HG02759 (cell line): Measurements from ENCODE around the gene MYBPC1.
"Not testable (repeated sequence)": the region's sequence is repeated elsewhere in the genome, so short reads cannot be mapped to it uniquely, and the experiment has no call there.

Experiments
- ATAC-seq: cut with Tn5 transposase; IDR thresholded peaks from one replicate; pipeline ENCODE4 v1.9.1; 2021; ENCODE audit warnings: mild to moderate bottlenecking, moderate library complexity; ENCODE audit not compliant: unreplicated experiment

Gene MYBPC1, protein sequence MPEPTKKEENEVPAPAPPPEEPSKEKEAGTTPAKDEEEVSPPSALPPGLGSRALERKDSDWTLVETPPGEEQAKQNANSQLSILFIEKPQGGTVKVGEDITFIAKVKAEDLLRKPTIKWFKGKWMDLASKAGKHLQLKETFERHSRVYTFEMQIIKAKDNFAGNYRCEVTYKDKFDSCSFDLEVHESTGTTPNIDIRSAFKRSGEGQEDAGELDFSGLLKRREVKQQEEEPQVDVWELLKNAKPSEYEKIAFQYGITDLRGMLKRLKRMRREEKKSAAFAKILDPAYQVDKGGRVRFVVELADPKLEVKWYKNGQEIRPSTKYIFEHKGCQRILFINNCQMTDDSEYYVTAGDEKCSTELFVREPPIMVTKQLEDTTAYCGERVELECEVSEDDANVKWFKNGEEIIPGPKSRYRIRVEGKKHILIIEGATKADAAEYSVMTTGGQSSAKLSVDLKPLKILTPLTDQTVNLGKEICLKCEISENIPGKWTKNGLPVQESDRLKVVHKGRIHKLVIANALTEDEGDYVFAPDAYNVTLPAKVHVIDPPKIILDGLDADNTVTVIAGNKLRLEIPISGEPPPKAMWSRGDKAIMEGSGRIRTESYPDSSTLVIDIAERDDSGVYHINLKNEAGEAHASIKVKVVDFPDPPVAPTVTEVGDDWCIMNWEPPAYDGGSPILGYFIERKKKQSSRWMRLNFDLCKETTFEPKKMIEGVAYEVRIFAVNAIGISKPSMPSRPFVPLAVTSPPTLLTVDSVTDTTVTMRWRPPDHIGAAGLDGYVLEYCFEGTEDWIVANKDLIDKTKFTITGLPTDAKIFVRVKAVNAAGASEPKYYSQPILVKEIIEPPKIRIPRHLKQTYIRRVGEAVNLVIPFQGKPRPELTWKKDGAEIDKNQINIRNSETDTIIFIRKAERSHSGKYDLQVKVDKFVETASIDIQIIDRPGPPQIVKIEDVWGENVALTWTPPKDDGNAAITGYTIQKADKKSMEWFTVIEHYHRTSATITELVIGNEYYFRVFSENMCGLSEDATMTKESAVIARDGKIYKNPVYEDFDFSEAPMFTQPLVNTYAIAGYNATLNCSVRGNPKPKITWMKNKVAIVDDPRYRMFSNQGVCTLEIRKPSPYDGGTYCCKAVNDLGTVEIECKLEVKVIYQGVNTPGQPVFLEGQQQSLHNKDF

DNA sequence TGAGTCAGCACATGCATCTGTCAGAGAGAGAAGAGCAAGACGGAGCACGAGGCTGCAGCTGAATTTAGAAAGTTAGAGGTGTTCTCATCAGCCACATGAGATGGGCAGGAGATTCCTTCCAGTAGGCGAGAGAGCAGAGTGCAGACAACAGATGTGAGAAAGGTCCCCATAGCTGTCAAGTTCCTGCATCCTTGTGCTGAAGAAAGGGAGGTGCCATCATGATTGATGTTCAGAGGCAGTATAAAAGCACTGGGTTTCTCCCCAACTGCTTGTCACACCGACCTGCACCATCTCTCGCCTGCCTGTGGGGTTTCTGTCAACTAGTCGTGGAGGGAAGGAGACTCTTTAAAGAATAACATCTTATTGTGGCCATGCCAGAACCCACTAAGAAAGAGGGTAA, at the start of gene MYBPC1:
Gene MYBPC1 (plus strand): TSS at position 272 of the 400 bp plus-strand sequence. CDS start 100 bp downstream, at position 372.
- no peak for ATAC-seq

DNA sequence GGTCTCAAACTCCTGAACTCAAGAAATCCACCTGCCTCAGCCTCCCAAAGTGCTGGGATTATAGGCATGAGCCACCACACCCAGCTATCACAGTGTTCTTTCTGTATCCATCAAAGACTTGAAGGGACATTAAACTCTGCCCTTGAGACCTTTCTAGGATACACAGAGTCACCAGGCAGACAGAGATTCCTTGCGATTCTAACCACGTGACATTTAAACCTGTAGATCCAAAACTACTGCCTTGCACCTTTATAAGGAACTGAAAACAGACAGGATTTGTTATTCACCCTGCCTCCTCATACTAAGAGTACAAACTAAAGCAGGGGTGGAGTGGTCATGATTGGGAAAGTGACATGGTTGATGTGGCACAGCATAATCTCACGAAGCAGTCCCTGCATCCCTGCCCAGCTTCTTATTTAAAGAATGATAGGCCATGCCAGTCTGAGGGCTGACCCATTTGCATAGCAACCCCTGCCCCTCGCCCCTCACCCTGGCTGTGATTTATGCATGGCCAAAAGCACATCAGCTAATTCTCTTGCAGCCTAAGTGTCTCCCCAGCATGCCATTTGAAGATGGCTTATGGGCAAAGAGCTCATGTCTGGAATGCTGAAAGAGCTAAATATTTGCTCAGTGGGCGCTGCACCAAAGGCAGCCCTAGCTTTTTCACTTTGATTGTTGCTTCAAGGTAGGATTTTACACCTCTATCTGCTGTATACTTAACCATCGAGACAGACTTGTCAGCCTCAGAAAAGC, 43.2 kb upstream of the MYBPC1 start:
- no peak for ATAC-seq

DNA sequence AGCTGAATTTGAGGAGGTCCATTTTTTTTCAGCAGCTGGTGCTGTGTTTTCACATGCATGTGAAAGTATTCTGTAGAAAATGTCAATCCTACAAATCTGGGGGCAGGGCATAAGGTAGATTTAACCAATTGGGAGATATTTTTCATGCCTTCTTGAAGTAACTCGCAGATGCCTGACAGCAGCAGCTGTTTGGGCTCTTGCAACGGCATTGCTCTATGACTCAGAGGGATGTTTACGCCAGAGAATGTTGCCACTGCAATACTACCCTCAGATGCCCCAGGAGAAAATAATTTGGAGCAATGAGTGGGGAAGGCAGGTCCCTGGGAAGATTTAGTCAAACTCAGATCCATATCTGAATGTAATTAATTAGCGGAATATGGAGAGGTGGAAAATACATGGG, 42.5 kb upstream of the MYBPC1 start:
- ATAC-seq, result no peak

DNA sequence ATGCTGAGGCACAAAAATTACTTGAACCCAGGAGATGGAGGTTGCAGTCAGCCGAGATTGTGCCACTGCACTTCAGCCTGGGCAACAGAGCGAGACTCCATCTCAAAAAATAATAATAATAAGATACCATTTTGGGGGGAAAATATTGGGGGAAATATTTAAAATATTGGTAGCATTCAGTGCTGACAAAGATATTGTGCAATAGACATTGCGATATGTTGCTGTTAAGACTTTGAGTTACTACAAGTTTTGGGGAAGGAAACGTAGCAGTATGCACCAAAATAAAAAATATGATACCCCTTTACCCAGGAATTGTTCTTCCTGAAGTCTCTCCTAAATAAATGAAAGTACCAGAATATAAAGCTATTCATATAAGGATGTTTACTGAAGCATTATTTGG, 37.7 kb upstream of the MYBPC1 start:
- no peak for ATAC-seq

DNA sequence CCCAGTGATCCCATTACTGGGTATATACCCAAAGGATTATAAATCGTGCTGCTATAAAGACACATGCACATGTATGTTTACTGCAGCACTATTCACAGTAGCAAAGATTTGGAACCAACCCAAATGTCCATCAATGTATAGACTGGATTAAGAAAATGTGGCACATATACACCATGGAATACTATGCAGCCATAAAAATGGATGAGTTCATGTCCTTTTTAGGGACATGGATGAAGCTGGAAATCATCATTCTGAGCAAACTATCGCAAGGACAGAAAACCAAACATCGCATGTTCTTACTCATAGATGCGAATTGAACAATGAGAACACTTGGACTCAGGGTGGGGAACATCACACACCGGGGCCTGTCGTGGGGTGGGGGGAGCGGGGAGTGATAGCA, 36.0 kb upstream of the MYBPC1 start:
- not testable (repeated sequence) for ATAC-seq

DNA sequence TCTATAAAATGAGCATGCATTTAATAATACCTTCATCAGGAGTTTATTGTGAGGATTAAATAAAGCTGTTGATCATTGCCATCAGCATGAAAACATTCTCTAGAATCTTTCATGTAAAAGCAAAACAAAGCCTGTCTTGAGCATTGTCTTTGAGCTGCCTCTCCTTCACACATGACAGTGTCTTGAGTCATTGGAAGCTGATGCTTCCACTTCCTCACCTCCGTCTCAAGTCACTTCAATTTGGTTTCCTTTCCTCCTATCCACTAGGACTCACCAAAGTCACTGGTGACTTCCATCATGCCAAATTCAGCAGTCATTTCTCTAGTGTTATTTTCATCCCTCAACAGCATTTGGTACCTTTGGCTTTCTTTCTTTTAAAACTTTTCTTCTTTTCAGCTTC, 31.6 kb upstream of the MYBPC1 start:
- ATAC-seq, result no peak

DNA sequence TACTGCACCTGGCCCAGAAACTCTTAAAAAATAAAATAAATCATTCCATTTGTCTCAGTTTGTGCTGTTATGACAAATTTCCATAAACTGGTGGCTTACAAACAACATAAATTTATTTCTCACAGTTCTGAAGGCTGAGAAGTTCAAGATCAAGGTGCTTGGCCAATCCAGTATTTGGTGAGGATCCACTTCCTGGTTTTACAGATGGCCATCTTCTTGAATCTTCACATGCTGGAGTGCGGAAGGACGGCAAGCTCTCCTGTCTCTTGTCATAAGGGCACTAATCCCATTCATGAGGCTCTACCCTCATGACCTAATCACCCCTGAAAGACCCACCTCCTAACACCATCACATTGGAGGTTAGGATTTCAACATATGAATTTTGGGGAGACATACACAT, 29.9 kb upstream of the MYBPC1 start:
- ATAC-seq, result no peak

DNA sequence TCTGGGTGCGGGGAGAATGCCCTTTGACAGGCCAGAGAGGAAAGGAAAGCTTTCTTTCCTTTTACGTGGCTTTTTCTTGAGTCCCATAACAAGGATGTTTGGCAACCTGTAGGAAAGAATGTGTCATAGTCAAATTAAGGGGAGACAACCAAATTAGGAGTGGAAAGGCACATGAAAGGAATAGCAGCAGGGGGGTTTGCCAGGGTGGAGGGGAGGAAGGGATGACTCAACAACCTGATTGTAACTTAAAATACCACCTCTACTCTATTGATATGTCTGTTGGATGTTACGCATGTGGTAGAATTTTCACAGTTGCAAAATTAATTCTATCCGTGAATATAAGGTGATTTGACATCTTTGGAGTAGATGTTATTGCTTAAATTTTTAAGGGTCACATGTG, 28.5 kb upstream of the MYBPC1 start:
- ATAC-seq, result no peak

DNA sequence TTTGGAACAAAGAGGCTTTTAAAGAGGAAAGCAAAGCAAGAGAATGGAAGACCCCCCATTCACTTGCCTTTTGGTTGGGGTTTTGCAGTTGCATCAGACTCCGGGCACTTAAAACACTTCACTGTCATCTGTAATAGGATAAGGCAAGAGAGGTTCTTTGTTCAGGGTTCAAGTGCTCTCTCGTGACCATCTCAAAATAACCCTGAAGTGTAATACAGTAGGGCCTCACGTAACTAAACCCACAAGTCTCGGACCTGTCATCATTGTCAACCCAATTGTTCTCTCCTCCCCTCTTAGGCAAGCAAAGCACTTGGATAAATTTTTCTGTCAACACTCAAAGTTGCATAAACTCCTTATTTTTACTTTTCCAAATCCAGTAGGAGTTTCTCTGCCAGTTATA, 26.9 kb upstream of the MYBPC1 start:
- ATAC-seq, result no peak

DNA sequence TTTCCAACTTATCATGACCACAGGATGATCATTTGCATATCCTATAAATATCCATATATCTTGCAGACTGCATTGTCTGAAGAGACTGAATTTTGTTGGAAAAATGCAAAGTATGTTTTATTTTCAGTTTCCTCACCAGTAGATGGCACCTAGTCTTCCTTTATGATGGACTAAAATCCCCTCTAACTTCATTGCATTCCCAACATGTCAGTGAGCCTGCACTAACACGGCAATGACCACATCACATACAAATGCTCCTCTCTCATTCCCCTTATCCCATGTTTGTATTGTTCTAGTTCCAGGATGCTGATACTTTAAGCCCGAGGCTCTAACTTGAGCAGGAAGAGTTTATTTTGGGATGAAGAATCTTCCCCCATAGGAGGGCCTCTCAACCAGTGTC, 24.7 kb upstream of the MYBPC1 start:
- ATAC-seq, result no peak

DNA sequence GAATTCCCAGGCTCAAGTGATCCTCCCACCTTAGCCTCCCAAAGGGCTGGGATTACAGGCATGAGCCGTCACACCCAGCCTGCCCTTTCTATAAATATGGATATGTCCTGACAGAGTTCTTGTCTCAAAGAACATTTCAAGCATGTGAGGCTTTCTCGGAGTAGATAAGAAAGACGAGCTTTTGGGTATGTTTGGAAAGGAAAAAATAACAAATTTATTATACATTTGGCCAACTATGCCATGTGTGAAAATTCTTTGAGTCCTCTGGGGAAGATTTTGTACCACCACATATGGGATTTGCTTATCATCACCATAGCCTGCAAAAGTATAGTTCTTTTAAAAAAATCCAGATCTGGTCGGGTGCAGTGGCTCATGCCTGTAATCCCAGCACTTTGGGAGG, 23.7 kb upstream of the MYBPC1 start:
- no peak for ATAC-seq

DNA sequence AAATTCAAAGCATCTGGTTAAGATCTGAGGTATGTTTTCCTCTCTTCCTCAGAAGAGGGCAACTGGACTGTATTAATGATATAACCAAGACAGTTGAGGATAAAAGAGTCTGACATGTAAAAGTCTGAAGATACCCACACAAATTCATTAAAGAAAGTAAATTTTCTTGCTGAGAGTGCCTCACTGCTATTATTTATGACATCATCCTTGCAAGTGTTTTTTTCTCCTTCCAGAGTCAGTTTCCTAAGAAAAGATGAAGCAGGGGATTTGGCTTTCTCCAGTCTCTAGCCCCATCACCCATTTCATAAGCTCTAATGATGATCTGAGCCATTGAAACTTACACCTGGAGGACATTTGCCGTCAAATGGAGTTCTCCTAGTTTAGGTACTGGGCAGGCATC, 21.0 kb upstream of the MYBPC1 start:
- ATAC-seq, result no peak

DNA sequence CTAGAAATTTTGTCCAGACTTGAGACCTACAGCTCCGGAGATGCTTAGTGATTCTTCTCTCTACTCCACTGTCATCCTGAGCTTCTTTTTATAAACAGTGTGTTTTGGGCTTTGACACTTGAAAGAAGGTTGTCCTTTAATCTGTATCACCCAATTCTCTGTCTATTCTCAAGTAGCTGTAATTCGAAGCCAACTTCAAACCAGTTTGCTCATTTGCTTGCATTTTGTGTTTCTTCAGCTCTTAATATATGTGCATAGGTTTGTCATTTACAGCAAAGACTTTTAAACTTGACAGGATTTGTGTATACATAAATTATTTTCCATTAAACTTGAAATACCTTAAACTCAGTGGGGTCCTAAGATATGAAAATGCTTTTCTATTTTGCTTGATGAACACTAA, 16.4 kb upstream of the MYBPC1 start:
- no peak for ATAC-seq

DNA sequence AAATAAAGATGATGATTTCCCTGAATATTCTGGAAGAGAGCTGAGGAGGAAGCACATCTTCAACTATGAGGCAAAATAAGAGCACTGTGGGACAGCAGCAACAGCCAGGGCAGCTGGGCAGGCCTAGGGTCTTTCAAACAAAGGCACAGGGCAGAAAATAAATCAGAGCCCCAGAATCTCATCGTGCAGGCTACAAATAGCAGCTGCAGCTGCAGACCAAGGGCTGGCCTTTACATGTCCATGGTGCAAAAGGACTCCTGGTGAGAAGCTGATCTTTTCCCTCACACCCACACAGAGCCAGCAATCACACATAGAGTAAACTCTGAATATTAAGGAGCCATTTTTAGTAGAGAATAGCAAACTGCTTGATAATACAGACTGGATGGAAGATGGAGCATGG, 13.6 kb upstream of the MYBPC1 start:
- no peak for ATAC-seq

DNA sequence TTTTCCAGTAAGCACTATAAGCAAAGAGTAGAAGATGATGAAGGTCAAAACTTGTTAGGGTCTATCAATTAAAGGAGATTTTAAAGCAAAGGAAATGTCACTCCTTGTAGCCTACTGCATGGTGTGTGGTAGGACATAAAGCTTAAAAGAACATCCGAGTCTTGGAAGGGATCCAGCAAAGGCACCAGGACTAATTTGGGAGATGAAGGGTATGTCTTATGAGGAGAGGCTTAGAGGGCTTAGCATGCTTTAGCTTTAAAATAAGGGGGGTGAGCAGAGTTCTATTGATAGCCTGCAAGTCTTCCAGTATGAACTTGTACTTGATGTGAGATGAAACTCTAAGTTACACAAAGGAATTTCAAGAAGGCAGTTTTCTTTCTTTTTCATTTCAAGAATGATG, 11.8 kb upstream of the MYBPC1 start:
- no peak for ATAC-seq

DNA sequence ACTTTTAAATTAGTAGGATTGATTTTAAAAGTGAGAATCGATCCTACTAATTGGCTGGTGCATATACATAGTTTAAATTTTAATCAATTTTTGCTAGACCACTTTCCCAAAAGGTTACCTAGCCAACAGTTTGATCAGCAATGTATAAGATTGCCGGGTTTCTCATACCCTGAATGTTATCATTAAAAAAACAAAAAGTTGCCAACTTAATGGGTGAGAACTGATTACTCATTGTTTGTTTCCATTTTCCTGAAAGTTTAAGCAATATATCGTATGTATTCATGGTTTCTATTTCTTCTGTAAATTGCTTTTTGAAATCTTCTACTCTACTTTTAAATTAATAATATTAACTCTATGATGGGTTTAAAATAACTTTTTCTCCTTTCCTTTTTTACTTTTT, 4.4 kb upstream of the MYBPC1 start:
- no peak for ATAC-seq

DNA sequence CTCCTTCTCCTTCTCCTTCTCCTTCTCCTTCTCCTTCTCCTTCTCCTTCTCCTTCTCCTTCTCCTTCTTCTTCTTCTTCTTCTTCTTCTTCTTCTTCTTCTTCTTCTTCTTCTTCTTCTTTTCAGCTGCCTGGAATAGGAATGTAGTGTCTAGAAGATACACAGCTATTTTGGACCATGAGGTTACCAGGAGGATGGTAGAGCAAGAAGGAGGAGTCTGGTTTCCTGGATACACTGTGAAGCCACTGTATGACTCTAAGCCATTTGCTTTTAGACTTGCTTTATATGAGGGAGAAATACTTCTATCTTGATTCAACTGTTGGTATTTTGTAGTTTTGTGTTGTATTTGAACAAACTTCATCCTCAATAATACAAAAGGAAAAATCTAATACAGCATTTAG, 3.0 kb upstream of the MYBPC1 start:
- ATAC-seq, result no peak

DNA sequence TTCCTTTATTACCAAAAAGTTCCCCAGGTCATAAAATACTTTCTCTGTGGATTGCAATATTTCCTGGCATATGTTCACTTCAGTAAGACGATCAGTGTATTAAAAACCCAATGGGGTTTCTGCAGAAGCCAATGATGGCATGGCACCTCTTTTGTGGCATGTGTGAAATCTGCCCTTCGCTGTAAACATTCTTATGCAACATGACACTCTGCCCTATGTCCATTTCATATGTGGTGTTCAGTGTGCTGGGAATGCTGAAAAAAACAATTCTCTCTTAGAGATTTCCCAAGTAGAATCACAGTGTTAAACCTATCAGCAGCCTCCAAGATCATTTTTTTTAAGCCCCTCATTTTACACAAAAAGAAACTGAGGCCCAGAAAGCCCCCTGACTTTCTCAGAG, 2.3 kb upstream of the MYBPC1 start:
- no peak for ATAC-seq

DNA sequence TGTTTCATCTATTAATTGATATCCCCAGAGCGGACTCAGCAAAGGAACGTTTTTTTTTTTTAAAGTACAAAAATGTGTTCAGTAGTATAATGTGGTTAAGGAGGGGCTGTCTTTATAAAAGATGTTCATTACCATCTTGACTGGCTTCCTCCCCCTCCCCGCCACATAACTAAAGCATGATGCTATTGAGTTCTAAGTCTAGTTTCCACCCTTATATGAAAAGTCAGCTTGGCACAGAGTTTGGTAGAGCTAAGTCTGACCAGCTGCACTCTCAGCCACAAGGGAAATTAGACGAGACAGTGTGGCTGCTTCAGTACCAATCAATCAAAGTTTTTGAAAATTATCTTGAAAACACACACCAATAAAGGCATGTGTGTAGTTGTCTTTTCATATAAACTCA, 1.9 kb upstream of the MYBPC1 start:
- no peak for ATAC-seq

DNA sequence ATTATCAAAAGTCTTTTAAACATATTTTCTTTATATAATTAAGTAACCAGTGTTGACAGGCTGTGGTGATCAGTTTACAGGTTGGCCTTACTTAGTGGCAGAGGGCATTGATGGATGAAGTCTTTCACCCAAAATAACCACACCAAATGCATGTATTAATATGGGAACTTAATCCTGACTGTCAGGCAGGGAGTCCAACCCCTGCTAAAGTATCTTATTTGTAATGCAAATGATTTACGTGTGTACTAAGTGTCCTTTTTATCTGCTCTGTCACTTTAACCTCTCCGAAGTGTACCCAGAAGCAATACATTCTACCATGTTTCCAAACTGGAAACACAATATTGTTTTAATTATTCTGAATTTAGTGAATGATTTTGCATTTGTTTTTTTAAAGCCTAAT, 1.4 kb downstream of the MYBPC1 start:
- no peak for ATAC-seq

DNA sequence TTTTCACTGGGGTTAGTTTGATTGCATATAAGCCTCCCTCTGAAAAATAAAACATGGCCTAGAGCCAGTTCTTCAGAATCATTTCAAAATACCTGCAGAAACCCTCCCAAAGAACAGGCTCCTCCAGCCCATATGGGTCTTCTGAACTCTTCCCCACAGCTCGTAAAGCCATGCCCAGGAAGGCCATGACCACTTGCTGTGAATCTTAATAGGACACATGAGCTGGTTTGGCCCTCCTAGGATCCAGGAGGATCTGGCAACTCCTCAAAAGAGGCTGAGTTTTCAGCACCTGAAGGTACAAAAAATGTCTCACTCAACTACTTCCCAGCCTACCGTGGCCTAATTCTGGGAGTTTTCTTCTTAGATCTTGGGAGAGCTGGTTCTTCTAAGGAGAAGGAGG, 2.4 kb downstream of the MYBPC1 start:
- no peak for ATAC-seq
